ENCODE results near the gene ABO.

The ABO gene

GRCh38 chr9:133277467-133277866, 2.5 kb upstream of the ABO start:
- Histone ChIP-seq H3K36me3 (ENCODE audit: control insufficient read depth, low read length) (no peaks in the 10 kb centered on the region), H3K9me2 (replicated peaks; ENCODE audit: control insufficient read depth, low read length) (no peaks in the 10 kb centered on the region), H3K79me2 (ENCODE audit: control insufficient read depth, low read length) (no peaks in the 10 kb centered on the region), H4K20me1 (ENCODE audit: control insufficient read depth, insufficient read depth, low read depth, low read length) (no peaks in the 10 kb centered on the region), H3K4me2 (ENCODE audit: low read length) (no peak overlapping the region), H3K4me3 (ENCODE audit: low read length) (no peak overlapping the region), H3K4me1 (ENCODE audit: control insufficient read depth, low read length) (no peaks in the 10 kb centered on the region), H3K27ac (ENCODE audit: low read depth, low read length) (no peak overlapping the region), H3F3A (ENCODE audit: control insufficient read depth, insufficient read depth) (no peaks in the 10 kb centered on the region), H3K27me3 (ENCODE audit: control insufficient read depth, low read length) (no peaks in the 10 kb centered on the region), H3K9me3 (ENCODE audit: control insufficient read depth, insufficient read depth, low read length) (no peaks in the 10 kb centered on the region)
- no peak for TF ChIP-seq EZH2phosphoT487 (IDR thresholded peaks at IDR 0.05; ENCODE audit: borderline replicate concordance, low read length)
- TF ChIP-seq CTCF (IDR thresholded peaks at IDR 0.05; ENCODE audit: low read depth, low read length, poor library complexity, severe bottlenecking), result no peak

GRCh38 chr9:133276923-133277322, 1.9 kb upstream of the ABO start:
- H3K36me3 ChIP-seq (ENCODE audit: control insufficient read depth, low read length), result no peaks in the 10 kb centered on the region
- H4K20me1 ChIP-seq (ENCODE audit: control insufficient read depth, insufficient read depth, low read depth, low read length), result no peaks in the 10 kb centered on the region
- H3K27ac ChIP-seq (ENCODE audit: low read depth, low read length), result no peak overlapping the region
- no peaks in the 10 kb centered on the region for H3K79me2 ChIP-seq (ENCODE audit: control insufficient read depth, low read length)
- H3K9me3 ChIP-seq (ENCODE audit: control insufficient read depth, insufficient read depth, low read length), result no peaks in the 10 kb centered on the region
- H3K27me3 ChIP-seq (ENCODE audit: control insufficient read depth, low read length), result peaks cover under 1% of the 10 kb centered on the region; the same call in 1 of the 2 replicates
- TF ChIP-seq CTCF (IDR thresholded peaks at IDR 0.05; ENCODE audit: low read depth, low read length, poor library complexity, severe bottlenecking) (no peak), EZH2phosphoT487 (IDR thresholded peaks at IDR 0.05; ENCODE audit: borderline replicate concordance, low read length) (no peak)
- no peak overlapping the region for H3K4me3 ChIP-seq (ENCODE audit: low read length)
- H3F3A ChIP-seq (ENCODE audit: control insufficient read depth, insufficient read depth), result no peaks in the 10 kb centered on the region
- H3K4me1 ChIP-seq (ENCODE audit: control insufficient read depth, low read length), result no peaks in the 10 kb centered on the region
- H3K4me2 ChIP-seq (ENCODE audit: low read length), result no peak overlapping the region
- H3K9me2 ChIP-seq (replicated peaks; ENCODE audit: control insufficient read depth, low read length), result no peaks in the 10 kb centered on the region

DNA sequence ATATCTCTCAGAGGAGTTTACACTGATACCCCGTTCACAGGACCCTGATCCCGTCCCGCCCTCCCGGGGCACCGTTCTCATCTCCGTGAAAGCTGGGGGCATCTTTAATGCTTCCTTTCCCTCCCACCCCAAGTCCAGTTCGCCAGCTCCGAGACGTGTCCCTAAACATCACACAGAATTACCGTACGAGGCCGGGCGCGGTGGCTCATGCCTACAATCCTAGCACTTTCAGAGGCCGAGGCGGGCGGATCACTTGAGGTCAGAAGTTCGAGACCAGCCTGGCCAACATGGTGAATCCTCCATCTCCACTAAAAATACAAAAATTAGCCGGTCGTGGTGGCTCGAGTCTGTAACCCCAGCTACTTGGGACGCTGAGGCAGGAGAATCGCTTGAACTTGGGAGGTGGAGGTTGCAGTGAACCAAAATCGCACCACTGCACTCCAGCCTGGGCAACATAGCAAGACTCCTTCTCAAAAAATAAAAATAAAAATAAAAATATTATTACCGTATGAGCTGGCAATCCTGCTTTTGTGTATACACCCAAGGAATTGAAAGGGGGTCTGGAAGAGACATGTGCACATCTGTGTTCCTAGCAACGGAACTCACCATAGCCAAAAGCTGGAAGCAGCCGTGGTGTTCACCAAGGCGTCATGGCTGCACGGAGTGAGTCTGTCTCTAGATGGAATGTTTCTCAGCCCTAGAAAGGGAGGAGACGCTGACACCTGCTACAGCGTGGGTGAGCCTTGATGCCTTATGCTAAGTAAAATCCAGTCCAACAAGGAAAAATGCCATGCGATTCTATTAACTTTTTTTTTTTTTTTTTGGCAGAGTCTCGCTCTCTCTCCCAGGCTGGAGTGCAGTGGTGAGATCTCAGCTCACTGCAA, 1.2 kb upstream of the ABO start:
- H3K27ac ChIP-seq (ENCODE audit: low read depth, low read length), result no peak overlapping the region
- H3K9me3 ChIP-seq (ENCODE audit: control insufficient read depth, insufficient read depth, low read length), result no peaks in the 10 kb centered on the region
- H3K79me2 ChIP-seq (ENCODE audit: control insufficient read depth, low read length), result no peaks in the 10 kb centered on the region
- H3K4me1 ChIP-seq (ENCODE audit: control insufficient read depth, low read length), result no peaks in the 10 kb centered on the region
- no peaks in the 10 kb centered on the region for H3K9me2 ChIP-seq (replicated peaks; ENCODE audit: control insufficient read depth, low read length)
- H3K36me3 ChIP-seq (ENCODE audit: control insufficient read depth, low read length), result no peaks in the 10 kb centered on the region
- H3F3A ChIP-seq (ENCODE audit: control insufficient read depth, insufficient read depth), result no peaks in the 10 kb centered on the region
- no peak for TF ChIP-seq EZH2phosphoT487 (IDR thresholded peaks at IDR 0.05; ENCODE audit: borderline replicate concordance, low read length)
- no peak for TF ChIP-seq CTCF (IDR thresholded peaks at IDR 0.05; ENCODE audit: low read depth, low read length, poor library complexity, severe bottlenecking)
- no peaks in the 10 kb centered on the region for H4K20me1 ChIP-seq (ENCODE audit: control insufficient read depth, insufficient read depth, low read depth, low read length)
- H3K4me2 ChIP-seq (ENCODE audit: low read length), result no peak overlapping the region
- H3K4me3 ChIP-seq (ENCODE audit: low read length), result no peak overlapping the region
- H3K27me3 ChIP-seq (ENCODE audit: control insufficient read depth, low read length), result peaks cover 7% of the 10 kb centered on the region

Measured in DOHH2 (cell line).